ENCODE measurements around the gene TOB2.
"Not testable (repeated sequence)": the region's sequence is repeated elsewhere in the genome, so short reads cannot be mapped to it uniquely, and the experiment has no call there.

The TOB2 gene

DNA sequence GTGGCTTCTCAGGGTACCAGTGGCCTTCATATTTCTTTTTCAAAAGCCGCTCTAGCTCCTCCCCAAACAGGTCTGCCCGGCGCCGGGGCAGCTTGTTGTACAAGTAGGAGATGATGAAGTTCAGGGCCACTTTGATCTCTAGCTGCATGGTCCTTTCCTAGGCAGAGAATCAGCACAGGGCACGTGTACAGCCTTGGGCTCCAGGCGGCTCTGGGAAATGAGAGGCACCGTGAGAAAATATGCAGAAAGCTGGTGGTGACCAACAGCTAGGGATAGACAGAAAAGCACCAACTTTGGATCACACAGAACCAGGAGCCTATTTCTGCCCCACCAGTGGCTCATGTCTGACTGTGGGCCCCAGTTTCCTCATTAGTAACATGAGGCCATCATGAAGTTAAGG lies 9.4 kb downstream of the TOB2 start:
- DNase-seq (ENCODE audit: low spot score) = no peak
- TF ChIP-seq, protein P1, sequence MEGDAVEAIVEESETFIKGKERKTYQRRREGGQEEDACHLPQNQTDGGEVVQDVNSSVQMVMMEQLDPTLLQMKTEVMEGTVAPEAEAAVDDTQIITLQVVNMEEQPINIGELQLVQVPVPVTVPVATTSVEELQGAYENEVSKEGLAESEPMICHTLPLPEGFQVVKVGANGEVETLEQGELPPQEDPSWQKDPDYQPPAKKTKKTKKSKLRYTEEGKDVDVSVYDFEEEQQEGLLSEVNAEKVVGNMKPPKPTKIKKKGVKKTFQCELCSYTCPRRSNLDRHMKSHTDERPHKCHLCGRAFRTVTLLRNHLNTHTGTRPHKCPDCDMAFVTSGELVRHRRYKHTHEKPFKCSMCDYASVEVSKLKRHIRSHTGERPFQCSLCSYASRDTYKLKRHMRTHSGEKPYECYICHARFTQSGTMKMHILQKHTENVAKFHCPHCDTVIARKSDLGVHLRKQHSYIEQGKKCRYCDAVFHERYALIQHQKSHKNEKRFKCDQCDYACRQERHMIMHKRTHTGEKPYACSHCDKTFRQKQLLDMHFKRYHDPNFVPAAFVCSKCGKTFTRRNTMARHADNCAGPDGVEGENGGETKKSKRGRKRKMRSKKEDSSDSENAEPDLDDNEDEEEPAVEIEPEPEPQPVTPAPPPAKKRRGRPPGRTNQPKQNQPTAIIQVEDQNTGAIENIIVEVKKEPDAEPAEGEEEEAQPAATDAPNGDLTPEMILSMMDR (IDR thresholded peaks at IDR 0.05; ENCODE audit: borderline replicate concordance, control extremely low read depth, extremely low read depth, insufficient read depth, missing control alignments) = no peak
- in situ Hi-C loops (cut with MboI; ENCODE audit: low sequenced_read_pairs, unreplicated experiment) = no loop called here

- in situ Hi-C loops (cut with MboI; ENCODE audit: low sequenced_read_pairs, unreplicated experiment) = no loop called here
- TF ChIP-seq, protein P1 (IDR thresholded peaks at IDR 0.05; ENCODE audit: borderline replicate concordance, control extremely low read depth, extremely low read depth, insufficient read depth, missing control alignments) = no peak
- peak; percentile 18 for DNase-seq (ENCODE audit: low spot score)
Measured at GRCh38 chr22:41436322-41437113, 10.1 kb downstream of the TOB2 start.

DNA sequence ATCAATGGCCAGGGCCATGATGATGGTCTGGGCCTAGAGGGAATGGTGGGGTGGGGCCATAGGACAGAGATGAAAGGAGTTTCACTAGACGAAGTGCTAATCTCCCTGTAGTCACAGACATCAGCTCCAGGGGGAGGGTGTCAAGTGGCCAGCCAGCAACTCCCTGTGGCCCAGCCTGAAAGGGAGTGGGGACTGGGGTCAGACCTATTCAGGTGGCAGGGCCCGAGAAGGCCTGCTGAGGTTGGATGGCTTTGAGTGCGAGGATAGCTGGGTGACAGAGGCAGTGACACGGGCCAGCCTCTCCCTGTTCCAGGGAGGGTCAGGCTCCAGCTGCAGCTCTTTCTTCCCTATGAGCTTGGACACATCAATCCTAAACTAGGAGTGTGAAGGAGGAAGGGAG lies 11.0 kb downstream of the TOB2 start:
- DNase-seq (ENCODE audit: low spot score) = no peak
- in situ Hi-C loops (cut with MboI; ENCODE audit: low sequenced_read_pairs, unreplicated experiment) = no loop called here
- TF ChIP-seq, protein P1 (IDR thresholded peaks at IDR 0.05; ENCODE audit: borderline replicate concordance, control extremely low read depth, extremely low read depth, insufficient read depth, missing control alignments) = no peak

- DNase-seq (ENCODE audit: low spot score); in situ Hi-C loops (cut with MboI; ENCODE audit: low sequenced_read_pairs, unreplicated experiment): not testable (repeated sequence)
Measured at GRCh38 chr22:41434361-41435003, 12.1 kb downstream of the TOB2 start.

DNA sequence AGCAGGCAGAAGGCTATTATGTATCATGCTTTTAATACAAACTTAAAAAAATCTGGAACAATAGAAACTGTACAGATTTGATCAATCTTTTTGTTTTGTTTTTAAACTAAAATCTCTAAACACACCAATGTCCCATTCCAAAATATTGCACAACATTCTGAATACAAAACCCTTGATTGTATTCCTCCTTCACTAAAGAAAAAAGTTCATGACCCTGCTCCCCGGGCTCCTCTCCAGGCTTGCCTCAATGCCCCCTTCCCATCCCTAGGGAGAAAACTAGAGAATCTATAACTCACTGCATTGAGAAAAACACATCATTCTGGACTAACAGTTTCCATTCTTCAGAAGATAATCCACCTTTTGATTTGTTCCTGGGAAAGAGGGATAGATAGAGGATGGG lies 13.1 kb downstream of the TOB2 start:
- DNase-seq (ENCODE audit: low spot score); in situ Hi-C loops (cut with MboI; ENCODE audit: low sequenced_read_pairs, unreplicated experiment): not testable (repeated sequence)

GRCh38 chr22:41431656-41432055 lies 14.9 kb downstream of the TOB2 start:
- in situ Hi-C loops (cut with MboI; ENCODE audit: low sequenced_read_pairs, unreplicated experiment) = no loop called here
- DNase-seq (ENCODE audit: low spot score) = peak; percentile 19
- TF ChIP-seq, protein P1 (IDR thresholded peaks at IDR 0.05; ENCODE audit: borderline replicate concordance, control extremely low read depth, extremely low read depth, insufficient read depth, missing control alignments) = no peak

DNA sequence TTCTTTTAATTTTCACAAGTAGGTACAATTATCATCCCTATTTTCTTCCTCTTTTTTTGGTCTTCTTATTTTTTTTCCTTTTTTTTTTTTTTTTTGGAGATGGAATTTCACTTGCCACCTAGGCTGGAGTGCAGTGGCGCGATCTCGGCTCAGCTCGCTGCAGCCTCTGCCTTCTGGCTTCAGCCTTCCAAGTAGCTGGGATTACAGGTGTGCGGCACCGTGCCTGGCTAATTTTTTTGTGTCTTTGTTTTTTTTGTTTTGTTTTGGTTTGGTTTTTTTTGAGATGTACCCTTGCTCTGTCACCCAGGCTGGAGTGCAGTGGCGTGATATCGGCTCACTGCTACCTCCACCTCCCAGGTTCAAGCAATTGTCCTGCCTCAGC lies 16.7 kb downstream of the TOB2 start:
- no peak for DNase-seq (ENCODE audit: low spot score)
- in situ Hi-C loops (cut with MboI; ENCODE audit: low sequenced_read_pairs, unreplicated experiment) = no loop called here
- TF ChIP-seq, protein P1 (IDR thresholded peaks at IDR 0.05; ENCODE audit: borderline replicate concordance, control extremely low read depth, extremely low read depth, insufficient read depth, missing control alignments) = no peak

All from GM13976 (cell line).